ENCODE results near the gene RIGI. TPM values are rescaled to one million over a fixed set of nuclear protein-coding genes. Genes with fewer than 3 reads are reported as not detected.

The RIGI gene
- total RNA-seq, 1 experiment from 2014 or later, result 7.9 TPM

GRCh38 chr9:32554591-32554990, 28.6 kb upstream of the RIGI start:
- no TSS peak for BruUV-seq (replicated peaks)
- Histone ChIP-seq H3K27me3 (replicated peaks; ENCODE audit: control insufficient read depth, insufficient read depth, low read length) (no peaks in the 10 kb centered on the region), H3K4me1 (no peaks in the 10 kb centered on the region), H3K9me3 (no peaks in the 10 kb centered on the region), H3K4me3 (ENCODE audit: low read depth, low read length) (no peak overlapping the region), H3K36me3 (ENCODE audit: control insufficient read depth, insufficient read depth, low read length) (no peaks in the 10 kb centered on the region)
- POLR2A ChIA-PET, result no interaction called here
- DNase-seq, result no peak
- no peak for TF ChIP-seq CTCF (IDR thresholded peaks at IDR 0.05; ENCODE audit: insufficient read depth in 1 of 2, low read depth in 1 of 2, low read length in 1 of 2, severe bottlenecking in 1 of 2, unreplicated experiment in 1 of 2)
- intact Hi-C loops (cut with micrococcal nuclease; ENCODE audit: unreplicated experiment), result no loop called here
- peaks cover 36% of the 10 kb centered on the region for H3K36me3 Mint-ChIP-seq (ENCODE audit: insufficient read depth, unreplicated experiment)
- peaks cover 7% of the 10 kb centered on the region for H3K4me1 Mint-ChIP-seq (ENCODE audit: low read depth, unreplicated experiment)
- H3K27me3 Mint-ChIP-seq (ENCODE audit: insufficient read depth, unreplicated experiment), result no peaks in the 10 kb centered on the region
- CTCF ChIA-PET, result no interaction called here
- H3K27ac Mint-ChIP-seq (ENCODE audit: unreplicated experiment), result no peak overlapping the region
- no peak overlapping the region for H3K4me3 Mint-ChIP-seq (ENCODE audit: unreplicated experiment)
- H3K9me3 Mint-ChIP-seq (ENCODE audit: unreplicated experiment), result no peaks in the 10 kb centered on the region

DNA sequence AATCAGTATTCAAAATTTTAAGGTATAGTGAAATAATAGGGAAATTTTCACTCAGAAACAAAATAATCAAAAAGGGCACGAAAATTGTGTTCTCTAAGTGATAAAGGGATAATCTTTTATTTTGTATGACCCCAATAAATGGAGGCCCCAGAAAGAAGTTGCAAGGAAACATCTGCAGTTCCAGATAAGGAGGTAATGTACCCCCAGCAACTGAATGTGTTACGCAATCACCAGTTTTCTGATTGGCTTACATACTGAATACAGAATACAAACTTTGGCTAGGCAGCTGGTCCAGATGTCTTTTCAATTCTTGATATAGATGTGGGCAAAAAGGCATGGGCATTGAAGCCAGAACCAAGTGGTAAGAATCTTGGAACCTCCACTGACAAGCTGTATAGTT, 28.1 kb upstream of the RIGI start:
- H3K4me1 Mint-ChIP-seq (ENCODE audit: low read depth, unreplicated experiment), result peaks cover 7% of the 10 kb centered on the region
- intact Hi-C loops (cut with micrococcal nuclease; ENCODE audit: unreplicated experiment), result no loop called here

GRCh38 chr9:32552172-32552872, 26.3 kb upstream of the RIGI start, which contains the start of the genes SMIM27 and TOPORS:
Gene SMIM27, plus strand, starts transcription at chr9:32552327. Its CDS starts 108 bp downstream, at chr9:32552435.
Gene TOPORS, minus strand, starts transcription at chr9:32552586. Its CDS starts 150 bp downstream, at chr9:32552436.
- Histone ChIP-seq H3K36me3 (ENCODE audit: control insufficient read depth, insufficient read depth, low read length) (no peaks in the 10 kb centered on the region), H3K4me3 (ENCODE audit: low read depth, low read length) (peak within 1 kb of the TSS; percentile 87), H3K4me1 (no peaks in the 10 kb centered on the region), H3K9me3 (no peaks in the 10 kb centered on the region), H3K27me3 (replicated peaks; ENCODE audit: control insufficient read depth, insufficient read depth, low read length) (no peaks in the 10 kb centered on the region)
- CTCF ChIA-PET, result interaction anchor here (0.7 to 3.1 kb wide), 2 partner anchors 20 to 200 kb away, joined by 4 to 25 read pairs; partner anchors contain the start of gene NDUFB6
- peak; percentile 87 to 89 for DNase-seq
- H3K9me3 Mint-ChIP-seq (ENCODE audit: unreplicated experiment), result no peaks in the 10 kb centered on the region
- peaks cover 31% of the 10 kb centered on the region for H3K36me3 Mint-ChIP-seq (ENCODE audit: insufficient read depth, unreplicated experiment)
- H3K27me3 Mint-ChIP-seq (ENCODE audit: insufficient read depth, unreplicated experiment), result no peaks in the 10 kb centered on the region
- H3K4me1 Mint-ChIP-seq (ENCODE audit: low read depth, unreplicated experiment), result peaks cover 7% of the 10 kb centered on the region
- intact Hi-C loops (cut with micrococcal nuclease; ENCODE audit: unreplicated experiment), result loop anchor here (1.0 kb wide), 2 partner anchors 20 to 168 kb away; partner anchors contain the start of gene ACO1
- peak within 1 kb of the TSS; percentile 96 for H3K27ac Mint-ChIP-seq (ENCODE audit: unreplicated experiment)
- no peak for TF ChIP-seq CTCF (IDR thresholded peaks at IDR 0.05; ENCODE audit: insufficient read depth in 1 of 2, low read depth in 1 of 2, low read length in 1 of 2, severe bottlenecking in 1 of 2, unreplicated experiment in 1 of 2)
- peak within 1 kb of the TSS; percentile 93 for H3K4me3 Mint-ChIP-seq (ENCODE audit: unreplicated experiment)
- POLR2A ChIA-PET, result interaction anchor here (0.7 to 1.5 kb wide), 2 partner anchors 27 to 167 kb away, joined by 3 read pairs; partner anchors contain the start of gene RIGI
- BruUV-seq (replicated peaks), result TSS peak; percentile 81

More for the DNA sequence above, 28.1 kb upstream of the RIGI start:
- Histone ChIP-seq H3K4me1 (no peaks in the 10 kb centered on the region), H3K4me3 (ENCODE audit: low read depth, low read length) (no peak overlapping the region), H3K27me3 (replicated peaks; ENCODE audit: control insufficient read depth, insufficient read depth, low read length) (no peaks in the 10 kb centered on the region), H3K36me3 (ENCODE audit: control insufficient read depth, insufficient read depth, low read length) (no peaks in the 10 kb centered on the region), H3K9me3 (no peaks in the 10 kb centered on the region)
- H3K4me3 Mint-ChIP-seq (ENCODE audit: unreplicated experiment), result no peak overlapping the region
- H3K27ac Mint-ChIP-seq (ENCODE audit: unreplicated experiment), result no peak overlapping the region
- TF ChIP-seq CTCF (IDR thresholded peaks at IDR 0.05; ENCODE audit: insufficient read depth in 1 of 2, low read depth in 1 of 2, low read length in 1 of 2, severe bottlenecking in 1 of 2, unreplicated experiment in 1 of 2), result no peak
- no peaks in the 10 kb centered on the region for H3K9me3 Mint-ChIP-seq (ENCODE audit: unreplicated experiment)
- BruUV-seq (replicated peaks), result no TSS peak
- POLR2A ChIA-PET, result no interaction called here
- peaks cover 34% of the 10 kb centered on the region for H3K36me3 Mint-ChIP-seq (ENCODE audit: insufficient read depth, unreplicated experiment)
- CTCF ChIA-PET, result no interaction called here
- no peaks in the 10 kb centered on the region for H3K27me3 Mint-ChIP-seq (ENCODE audit: insufficient read depth, unreplicated experiment)
- DNase-seq, result no peak
